ENCODE results near the gene ZDHHC14.

Gene ZDHHC14

DNA sequence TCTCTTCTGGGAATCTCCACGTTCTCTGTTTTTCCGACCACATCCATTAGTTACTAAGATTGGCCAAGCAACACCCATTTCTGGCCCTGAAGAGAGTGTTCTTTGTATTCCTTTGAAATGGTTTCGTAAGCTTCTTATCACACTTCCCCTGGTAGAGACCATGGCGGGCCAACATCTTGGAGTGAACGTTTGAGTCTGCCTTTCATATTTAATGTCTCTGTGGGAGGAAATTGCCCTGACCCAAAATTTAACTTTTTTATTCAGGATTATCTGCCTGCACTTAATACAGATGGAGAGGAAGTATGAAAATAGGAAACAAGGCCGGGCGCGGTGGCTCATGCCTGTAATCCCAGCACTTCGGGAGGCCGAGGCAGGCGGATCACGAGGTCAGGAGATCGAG, 265.0 kb downstream of the ZDHHC14 start:
- no peak for DNase-seq (ENCODE audit: low read depth in 3 of 3)

DNA sequence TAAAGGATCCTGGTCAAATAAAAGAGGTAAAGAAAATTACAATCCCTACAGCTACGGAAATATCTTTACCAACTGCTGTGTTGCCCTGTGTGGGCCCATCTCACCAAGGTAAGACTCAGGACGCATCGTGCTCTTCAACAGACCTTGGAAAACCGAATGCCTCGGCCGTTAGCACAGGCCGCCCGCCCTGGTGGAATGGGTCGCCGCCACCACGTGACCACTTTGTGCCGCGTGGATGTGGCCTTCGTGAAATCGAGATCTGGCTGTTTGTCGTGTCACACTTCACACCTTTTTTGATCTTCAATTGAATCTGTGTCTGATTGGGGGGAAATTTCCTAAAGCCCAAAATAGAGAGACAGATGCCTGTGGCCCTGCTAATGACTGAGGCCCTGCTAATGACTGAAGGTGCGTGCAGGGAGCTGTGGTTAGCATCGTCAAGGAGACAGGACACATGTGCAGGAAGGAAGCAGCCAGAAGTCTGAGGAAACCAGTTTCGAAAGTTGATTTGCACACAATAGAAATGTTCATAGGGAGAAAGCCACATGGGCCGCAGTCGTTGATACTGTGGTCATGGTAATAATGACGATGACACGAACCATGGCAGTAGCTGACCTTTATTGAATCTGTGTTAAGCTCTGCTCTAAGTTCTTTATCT, 266.4 kb downstream of the ZDHHC14 start:
- DNase-seq (ENCODE audit: low read depth in 3 of 3), result no peak

DNA sequence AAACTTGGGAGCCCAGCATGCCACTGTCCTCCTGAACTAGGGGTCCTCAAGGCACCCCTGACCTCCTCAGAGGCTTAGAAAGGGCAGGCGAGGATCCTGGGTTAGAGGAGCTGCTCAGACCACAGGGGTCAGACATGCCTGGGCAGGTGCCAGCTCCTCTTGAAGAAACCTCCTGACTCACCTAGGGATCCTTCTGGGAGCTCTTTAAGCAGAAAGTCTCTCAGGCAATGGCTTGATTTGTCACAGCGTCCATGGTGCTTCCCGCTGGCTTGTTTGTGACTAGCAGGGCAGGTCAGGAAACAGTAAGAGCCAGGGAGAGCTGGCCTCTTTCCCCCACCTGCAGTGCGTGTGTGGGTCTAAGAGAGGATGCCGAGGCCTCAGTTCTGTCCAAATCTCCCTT, 267.6 kb downstream of the ZDHHC14 start:
- no peak for DNase-seq (ENCODE audit: low read depth in 3 of 3)

DNA sequence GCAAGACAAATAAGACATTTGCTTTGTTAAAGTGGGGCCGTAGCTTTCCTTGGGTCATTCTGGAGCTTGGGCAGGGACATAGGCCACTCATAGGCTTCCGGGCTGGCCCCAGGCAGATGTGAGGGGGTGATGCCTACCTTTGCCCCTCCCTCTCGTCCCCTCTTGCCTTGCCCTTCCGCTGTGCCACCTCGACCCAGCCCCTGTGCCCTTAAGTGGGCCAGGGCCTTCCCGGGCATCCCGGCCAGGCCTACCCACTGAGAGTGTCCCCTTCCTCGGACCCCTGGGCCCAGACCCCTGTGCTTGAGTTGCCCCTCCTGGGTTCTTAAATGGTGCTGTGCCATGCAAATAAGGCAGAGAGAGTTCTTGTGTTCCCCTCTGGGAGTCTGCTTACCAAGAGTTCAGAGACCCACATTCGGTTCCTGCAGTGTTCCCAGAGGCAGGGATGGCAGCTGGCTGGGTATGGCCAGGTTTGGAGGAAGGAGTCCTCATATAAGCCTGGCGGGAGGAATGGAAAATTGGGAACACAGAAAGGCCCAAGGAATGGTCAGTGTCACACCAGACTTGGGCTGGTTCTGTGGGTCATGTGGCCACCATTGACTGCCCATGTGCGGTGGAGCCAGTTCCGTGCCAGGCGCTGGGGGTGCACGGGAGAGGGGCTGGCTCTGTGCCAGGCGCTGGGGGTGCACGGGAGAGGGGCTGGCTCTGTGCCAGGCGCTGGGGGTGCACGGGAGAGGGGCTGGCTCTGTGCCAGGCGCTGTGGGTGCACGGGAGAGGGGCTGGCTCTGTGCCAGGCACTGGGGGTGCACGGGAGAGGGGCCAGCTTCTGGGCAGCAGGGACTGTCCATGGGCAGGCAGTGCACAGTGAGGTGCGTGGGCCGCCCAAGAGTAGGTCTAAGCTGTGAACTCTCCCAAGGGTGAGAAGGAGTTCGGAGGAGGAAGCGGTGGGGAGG, 268.6 kb downstream of the ZDHHC14 start:
- no peak for DNase-seq (ENCODE audit: low read depth in 3 of 3)

DNA sequence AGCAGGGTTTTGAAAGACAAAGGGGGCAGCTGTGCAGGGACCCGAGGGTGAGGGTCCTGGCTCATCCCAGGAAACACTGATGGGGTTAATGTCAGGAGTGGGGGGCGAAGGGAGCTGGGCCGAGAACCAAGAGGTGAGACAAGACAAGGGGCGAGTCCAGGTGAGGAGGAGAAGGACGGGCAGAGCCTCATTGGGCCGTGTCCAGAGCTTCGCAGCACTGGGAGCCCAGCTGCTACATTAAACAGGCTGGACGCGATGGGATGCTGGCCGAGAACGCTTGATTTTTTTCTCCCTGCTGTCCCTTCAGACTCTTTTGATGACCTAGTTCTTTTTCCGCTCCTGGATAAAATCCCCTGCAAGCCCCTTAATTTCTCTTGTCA, 269.3 kb downstream of the ZDHHC14 start:
- DNase-seq (ENCODE audit: low read depth in 3 of 3), result no peak

DNA sequence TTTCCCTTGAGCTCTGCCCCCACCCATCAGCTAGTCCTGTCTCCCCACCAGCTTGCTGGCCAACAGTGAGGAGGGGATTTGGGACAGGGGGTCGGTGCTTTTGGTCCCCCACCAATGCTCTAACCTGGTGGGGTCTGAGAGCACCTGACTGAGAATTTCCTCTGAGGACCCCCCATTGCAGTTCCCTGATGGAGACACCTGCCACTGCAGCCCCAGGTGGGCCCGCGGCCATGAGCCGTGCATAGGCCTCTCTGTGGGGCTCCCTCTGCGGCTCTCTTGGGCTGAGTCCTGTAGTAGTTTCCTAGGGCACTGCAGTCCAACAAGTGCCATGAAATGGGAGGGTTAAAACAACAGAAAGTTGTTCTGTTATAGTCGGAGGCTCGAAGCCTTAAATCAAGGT, 269.8 kb downstream of the ZDHHC14 start:
- DNase-seq (ENCODE audit: low read depth in 3 of 3), result no peak

DNA sequence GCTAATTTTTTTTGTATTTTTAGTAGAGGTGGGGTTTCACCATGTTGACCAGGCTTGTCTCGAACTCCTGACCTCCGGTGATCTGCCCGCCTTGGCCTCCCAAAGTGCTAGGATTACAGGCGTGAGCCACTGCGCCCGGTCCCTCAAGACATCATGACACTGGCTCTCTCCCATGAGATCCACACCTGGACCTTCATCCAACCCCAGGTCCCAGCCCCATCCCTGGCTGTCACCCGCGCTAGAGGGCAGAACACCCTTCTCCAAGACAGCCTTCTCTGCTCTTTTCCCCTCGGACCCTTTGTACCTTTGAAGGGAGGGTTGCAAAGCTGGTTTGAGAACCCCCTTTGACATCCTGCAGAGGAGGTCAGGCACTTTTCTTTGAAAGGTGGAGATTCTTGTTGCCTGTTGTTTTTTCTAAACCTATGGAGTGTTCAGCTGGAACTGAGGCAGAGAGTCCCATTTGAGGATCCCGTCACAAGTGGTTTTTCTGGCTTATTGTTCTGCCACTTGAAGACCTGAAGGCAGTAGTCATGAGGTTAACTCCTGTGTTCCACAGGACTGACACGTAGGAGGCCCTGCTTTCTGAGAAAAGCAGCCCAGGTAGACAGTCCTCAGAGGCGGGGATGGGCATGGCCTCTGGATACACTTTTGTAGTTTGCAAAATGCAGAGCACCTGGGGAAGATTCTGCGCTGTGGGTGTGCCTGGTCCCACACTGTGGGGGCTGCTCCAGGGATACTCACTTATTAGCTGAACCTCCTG, 270.9 kb downstream of the ZDHHC14 start:
- DNase-seq (ENCODE audit: low read depth in 3 of 3), result no peak

DNA sequence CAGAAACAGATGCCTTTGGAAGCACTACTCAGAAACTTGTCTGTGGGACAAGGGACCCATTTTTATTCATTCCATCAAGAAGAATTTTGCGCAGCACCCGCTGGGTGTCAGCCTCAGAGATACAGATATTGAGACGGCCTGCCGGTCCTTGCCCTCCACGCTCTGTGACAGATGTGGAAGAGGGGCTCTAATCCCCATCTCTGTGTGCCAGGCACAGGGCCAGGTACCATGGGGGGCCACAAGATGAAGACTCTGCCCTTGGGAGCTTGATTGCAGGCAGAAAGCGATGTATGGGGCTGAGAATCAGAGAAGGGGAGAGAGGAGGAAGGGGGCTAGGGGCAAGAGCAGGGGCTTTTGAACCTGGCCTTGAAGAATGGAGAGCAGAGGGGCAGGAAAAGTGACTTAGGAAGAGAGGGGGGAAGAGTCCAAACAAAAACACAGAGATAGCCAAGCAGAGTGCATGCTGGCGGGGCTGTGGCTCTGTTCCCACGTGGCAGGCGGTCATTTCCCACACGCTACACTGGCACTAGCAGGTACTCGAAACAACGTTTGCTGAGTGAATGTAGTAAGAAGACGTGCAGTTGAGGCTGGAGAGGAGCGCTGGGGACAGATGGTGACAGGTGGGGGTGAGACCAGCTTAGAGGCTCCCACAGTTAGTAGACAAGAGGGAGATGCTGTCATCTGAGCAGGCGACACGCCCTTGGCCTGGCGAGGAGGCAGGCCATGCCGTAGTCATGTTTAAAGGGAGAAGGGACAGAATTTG, 271.8 kb downstream of the ZDHHC14 start:
- DNase-seq (ENCODE audit: low read depth in 3 of 3), result no peak

DNA sequence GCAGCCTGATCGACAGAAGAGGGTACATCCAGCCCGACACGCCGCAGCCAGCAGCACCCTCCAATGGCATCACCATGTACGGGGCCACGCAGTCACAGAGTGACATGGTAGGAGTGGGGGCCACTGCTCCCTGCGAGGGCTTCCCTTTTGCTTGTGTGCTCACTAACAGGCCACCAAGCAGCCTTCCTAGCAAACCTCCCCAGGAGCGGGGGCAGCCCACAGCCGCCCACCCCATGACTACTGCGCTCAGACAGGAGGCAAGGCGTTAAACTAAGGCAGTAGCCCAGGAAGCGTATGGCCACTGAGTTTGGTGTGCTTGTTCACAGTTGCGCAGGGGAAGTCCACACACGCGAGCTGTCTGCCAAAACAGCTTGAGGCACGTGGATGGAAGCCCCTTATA, 272.5 kb downstream of the ZDHHC14 start:
- no peak for DNase-seq (ENCODE audit: low read depth in 3 of 3)

DNA sequence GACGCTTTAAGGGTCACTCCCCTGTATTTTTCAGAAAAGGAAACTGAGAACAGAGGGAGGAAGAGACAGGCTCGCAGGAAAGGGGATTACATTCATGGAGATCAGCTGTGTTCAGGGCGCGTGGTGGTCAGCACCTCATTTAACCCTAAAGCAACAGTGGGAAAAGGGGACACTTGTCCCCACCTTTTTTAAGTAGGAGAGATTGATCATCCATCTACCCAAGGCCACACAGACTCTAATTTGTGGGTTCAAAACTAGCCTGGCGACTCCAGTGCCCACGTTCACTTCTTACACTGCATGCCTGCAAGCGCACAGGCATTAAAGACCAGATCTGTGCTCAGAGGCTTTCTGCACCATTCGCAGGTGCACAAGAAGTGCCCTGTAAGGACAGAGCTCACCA, 274.1 kb downstream of the ZDHHC14 start:
- no peak for DNase-seq (ENCODE audit: low read depth in 3 of 3)

DNA sequence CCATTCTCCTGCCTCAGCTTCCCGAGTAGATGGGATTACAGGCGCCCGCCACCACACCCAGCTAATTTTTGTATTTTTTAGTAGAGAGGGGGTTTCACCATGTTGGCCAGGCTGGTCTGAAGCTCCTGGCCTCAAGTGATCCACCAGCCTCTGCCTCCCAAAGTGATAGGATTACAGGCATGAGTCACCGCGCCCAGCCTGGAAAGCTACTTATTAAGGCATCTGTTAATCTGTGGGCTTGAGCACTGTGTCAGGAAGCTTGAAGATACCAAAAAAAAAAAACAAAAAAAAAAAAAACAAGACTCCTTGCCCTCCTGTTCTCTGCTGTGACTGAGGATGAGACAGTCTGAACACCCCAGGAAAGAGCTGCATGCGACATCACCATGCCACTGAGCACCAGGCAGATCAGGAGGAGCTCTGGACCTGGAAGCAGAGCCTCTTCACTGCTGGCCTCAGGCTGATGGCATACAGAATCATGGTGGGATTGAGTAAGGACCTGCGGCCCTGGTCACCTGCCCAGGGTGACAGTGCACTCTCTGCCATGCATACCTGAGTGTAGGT, 275.5 kb downstream of the ZDHHC14 start:
- no peak for DNase-seq (ENCODE audit: low read depth in 3 of 3)

DNA sequence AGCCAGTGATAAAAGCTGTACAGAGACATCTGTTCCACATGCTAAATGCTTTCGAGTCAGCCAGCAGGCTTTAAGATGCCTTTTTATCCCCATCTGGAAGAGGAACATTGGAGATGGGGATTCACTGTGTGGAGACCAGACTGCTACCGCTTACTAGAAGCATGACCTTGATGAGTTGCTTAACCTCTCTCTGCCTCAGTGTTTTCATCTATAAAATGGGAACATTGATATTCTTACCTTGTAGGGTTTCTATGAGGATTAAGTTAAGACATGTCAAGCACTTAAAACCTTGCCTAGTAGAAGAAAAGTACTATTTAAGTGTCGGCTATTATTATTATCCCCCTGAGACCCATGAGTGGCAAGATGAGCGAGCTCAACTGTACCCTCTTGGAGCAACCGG, 276.8 kb downstream of the ZDHHC14 start:
- DNase-seq (ENCODE audit: low read depth in 3 of 3), result no peak

DNA sequence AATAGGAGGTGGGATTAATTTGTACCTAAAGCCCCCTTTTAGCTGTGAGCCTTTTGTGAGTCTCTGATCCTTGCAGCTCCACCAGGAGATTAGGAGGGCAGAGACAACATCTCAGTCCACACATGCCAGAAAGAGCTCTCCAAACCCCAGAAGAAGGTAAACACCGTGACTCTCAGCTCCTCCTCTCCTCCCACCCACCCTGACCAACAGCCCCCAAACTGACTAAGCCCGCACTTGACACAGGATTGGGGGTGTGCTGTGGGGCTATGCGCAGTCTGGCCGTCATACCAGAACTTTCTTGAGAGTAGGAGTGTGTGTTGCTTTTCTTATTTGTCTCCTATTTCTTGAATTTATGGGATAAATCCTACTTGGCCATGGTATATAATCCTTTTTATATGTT, 277.3 kb downstream of the ZDHHC14 start:
- DNase-seq (ENCODE audit: low read depth in 3 of 3), result no peak

DNA sequence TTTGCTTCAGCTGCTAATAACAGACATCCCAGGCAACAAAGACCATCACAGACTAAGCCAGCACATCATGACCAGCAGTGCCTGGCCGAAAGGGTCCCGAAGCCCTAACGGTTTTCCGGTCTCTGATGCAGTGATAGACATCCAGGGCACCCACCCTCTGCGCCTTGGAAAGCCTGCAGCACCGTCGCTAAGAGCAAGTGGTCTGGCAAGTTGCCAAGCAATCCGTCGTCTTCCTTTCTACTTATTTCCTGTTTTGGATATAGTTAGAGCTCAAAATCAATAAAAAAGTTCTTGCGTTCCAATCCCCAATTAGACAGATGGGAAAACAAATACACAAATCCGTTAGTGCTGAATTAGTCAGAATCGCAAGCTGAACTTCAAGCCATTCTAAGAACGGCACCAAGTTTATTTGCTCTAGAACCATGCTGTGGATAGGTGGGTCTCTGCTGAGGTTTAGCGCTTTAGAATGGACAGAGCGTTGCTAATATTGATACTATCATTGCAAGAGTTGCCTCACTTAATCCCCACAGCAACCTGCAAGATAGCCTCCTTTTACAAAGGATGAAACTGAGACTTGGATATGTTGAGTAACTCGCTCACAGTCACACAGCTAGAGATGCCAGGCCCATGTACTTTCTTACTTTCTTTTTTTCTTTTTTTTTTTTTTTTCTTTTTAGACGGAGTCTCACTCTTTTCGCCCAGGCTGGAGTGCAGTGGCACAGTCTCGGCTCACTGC, 278.7 kb downstream of the ZDHHC14 start:
- DNase-seq (ENCODE audit: low read depth in 3 of 3), result no peak

DNA sequence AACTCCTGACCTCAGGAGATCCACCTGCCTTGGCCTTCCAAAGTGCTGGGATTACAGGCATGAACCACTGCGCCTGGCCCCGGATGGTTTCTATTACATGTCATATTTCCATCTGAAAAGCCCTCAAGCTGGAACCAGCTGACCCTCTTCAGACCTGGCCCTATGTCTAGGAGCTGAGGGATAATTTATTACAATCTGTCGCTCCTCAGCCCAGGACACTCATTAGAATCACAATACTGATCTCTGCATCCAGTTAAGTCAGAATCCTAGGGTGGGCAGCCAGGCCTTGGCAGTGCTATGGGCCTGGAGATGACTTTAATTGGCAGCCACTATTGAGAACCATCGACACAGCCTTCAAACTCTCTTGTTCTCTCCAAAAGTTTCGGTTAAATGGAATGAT, 279.4 kb downstream of the ZDHHC14 start:
- no peak for DNase-seq (ENCODE audit: low read depth in 3 of 3)

DNA sequence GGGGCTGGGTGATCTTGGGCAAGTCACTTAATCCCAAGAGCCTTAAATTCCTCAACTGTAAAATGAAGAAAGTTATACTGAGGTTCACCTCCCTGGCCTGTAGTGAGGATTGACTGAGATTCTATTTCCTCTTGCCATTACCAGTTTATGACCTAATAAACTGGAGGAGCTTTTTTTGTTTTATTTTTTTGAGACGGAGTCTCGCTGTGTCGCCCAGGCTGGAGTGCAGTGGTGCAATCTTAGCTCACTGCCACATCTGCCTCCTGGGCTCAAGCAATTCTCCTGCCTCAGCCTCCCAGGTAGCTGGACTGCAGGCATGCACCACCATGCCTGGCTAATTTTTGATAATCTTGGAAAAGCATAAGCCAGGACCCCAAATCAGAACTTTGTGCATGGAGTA, 280.7 kb downstream of the ZDHHC14 start:
- DNase-seq (ENCODE audit: low read depth in 3 of 3), result no peak

DNA sequence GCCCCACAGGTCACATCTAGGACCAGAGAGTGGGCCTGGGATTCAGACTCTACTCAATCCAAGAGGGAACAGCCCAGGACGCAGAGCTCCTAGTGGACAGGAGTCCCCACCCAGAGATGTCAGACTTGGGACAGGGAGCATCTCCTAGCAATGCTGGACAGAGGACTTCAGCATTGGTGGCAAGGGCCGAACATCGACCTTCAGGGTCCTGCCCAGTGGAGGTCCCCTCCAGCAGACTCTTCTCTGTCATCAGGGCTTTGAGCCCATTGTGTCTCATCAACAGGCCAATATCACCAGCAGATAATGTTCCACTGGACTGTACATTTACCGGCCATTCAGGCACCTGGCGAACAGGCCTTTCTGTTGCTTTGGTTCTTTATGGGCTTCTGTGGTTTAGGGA, 282.3 kb downstream of the ZDHHC14 start:
- no peak for DNase-seq (ENCODE audit: low read depth in 3 of 3)

DNA sequence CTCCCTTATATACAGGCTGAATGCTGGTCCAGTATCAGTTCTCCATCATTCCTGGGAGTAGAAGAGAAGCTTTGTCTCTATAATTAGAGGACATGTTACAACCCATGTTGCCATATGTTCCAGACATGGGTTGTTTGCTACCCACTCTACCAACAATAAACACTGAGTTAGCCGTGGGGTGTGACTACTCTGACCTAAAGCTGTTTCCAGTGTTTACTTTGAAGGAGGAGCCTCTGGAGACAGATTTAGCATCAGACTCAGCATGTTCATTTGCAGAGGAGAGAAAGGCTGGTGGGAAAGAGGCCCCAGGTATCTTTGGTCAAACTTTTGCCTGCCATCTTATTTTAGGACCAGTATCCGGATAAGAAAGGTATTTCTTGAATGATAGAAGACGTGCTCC, 284.2 kb downstream of the ZDHHC14 start:
- DNase-seq (ENCODE audit: low read depth in 3 of 3), result no peak

DNA sequence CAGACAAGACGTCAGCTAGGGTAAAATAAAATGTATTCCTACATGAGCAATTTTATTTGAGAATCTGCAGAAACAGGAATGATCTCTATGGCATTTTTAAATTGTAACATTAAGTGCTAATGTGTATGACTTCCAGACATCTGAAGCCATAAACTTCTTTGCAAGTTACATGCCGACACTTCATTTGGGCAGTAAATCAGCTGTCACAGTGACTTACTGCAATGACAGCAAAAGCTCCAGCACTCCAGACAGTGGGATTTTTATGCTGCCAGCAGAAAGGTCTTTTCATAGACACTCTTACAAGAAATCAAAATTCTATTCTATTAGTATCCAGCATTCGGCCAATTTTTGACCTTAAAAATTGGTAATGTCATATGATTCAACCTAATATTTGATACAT, 285.7 kb downstream of the ZDHHC14 start:
- DNase-seq (ENCODE audit: low read depth in 3 of 3), result no peak

DNA sequence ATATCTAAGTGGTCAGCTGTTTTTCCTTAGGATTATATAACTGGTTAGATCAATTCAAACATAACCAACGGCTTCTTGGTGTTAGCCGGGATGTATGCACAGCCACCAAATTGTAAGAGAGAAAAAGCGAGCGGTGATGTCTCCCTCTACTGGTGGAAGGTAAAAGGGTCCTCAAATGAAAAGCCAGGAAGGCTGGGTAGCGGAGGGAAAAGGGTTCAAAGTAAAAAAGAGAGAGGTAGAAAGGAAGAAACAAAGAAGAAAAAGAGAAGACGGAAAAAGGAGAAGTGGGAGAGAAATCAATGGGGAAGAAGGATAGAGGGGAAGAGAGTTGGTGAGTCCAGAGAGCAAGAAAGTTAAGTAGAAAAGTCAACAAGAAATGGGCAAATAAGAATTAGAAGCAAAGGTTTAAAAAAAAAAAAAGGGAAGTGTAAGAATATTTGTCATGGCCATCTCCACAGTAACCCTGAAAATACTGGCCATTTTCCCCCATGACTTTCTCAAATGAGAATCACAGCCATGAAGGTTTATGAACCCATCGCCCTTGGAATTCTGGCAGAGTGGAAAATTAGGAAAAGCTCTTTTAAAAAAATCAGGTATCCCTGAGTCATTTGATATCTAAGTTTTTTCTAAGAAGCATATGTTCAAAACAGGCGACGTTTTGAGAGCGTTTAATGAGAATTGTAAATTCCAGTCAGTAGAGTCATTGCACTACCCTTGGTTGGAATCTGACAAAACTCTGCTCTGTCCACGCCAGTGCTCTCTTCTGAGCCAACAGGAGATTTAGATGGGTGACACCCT, 286.4 kb downstream of the ZDHHC14 start:
- DNase-seq (ENCODE audit: low read depth in 3 of 3), result peak in 2 of 3 experiments; percentile 16 to 46

All from stimulated activated CD4-positive, alpha-beta T cell treated with anti-CD3 and anti-CD28 coated beads, TNF-alpha, amount 100 ng/mL, for 4 hours (primary cell).